T-cell (primary cell): ENCODE measurements around the gene RBM33. TPM values are rescaled to one million over a fixed set of nuclear protein-coding genes. Genes with fewer than 3 reads are reported as not detected.
A peak's percentile ranks its signal among the peaks of the same experiment; 100 is the strongest.

ENCODE experiments used
- ATAC-seq, 4 experiments: fragments of 200-7000 bp in 3 of 4; fragments of 150-1000 bp in 1 of 4; cut with Tn5 transposase; replicated peaks in 1 of 4; 1 replicate in 3 of 4; 2 replicates in 1 of 4; pipeline ENCODE4 v1.10.0; 2021; ENCODE audit warnings: moderate library complexity in 3 of 4, mild to moderate bottlenecking in 2 of 4, moderate number of reproducible peaks in 1 of 4
- CTCF ChIA-PET, 2 donors: fragments of 300-600 bp; sonication (Branson Sonifier 250); formaldehyde crosslinking; loops; one replicate each; lab custom pipeline; 2022; ENCODE audit warnings: antibody characterized with exemption in 2 of 2; lab: Charles Lee
- POLR2A ChIA-PET, 2 donors: fragments of 300-600 bp; sonication (Branson Sonifier 250); formaldehyde crosslinking; loops; one replicate each; lab custom pipeline; 2022; ENCODE audit warnings: antibody characterized with exemption in 2 of 2; lab: Charles Lee
- DNase-seq, 35 experiments: peaks; one replicate each; pipeline versions ENCODE4 v3.0.0 to v3.0.0-alpha.2; 2013 to 2023
- H3K27ac ChIP-seq: one replicate; pipeline ENCODE4 v1.5.1; 2013; ENCODE audit warnings: low read length
- H3K27me3 ChIP-seq, 2 experiments: replicated peaks in 1 of 2; 1 replicate in 1 of 2; 2 replicates in 1 of 2; pipeline versions ENCODE4 v1.6.1 to v1.7.0; 2013; ENCODE audit warnings: low read length in 1 of 2, mixed read lengths in 1 of 2; ENCODE audit not compliant: control insufficient read depth in 2 of 2, insufficient read depth in 2 of 2; ENCODE audit errors: extremely low read depth in 1 of 2
- H3K36me3 ChIP-seq, 2 donors: 1 replicate in 1 of 2; 2 replicates in 1 of 2; pipeline versions ENCODE4 v1.6.1 to v1.7.0; 2013; ENCODE audit warnings: low read length in 1 of 2; ENCODE audit not compliant: control insufficient read depth in 2 of 2, insufficient read depth in 1 of 2; ENCODE audit errors: extremely low read depth in 1 of 2
- H3K4me1 ChIP-seq, 2 experiments: 1 replicate in 1 of 2; 2 replicates in 1 of 2; pipeline versions ENCODE4 v1.6.1 to v1.7.0; 2013; ENCODE audit warnings: low read length in 2 of 2, mixed read lengths in 1 of 2; ENCODE audit not compliant: insufficient read depth in 2 of 2, control insufficient read depth in 1 of 2; ENCODE audit errors: extremely low read depth in 1 of 2
- H3K4me3 ChIP-seq, 2 donors: 1 replicate in 1 of 2; 2 replicates in 1 of 2; pipeline versions ENCODE4 v1.5.1 to v1.7.0; 2013; ENCODE audit warnings: mild to moderate bottlenecking in 2 of 2, low read length in 1 of 2, moderate library complexity in 1 of 2; ENCODE audit not compliant: control insufficient read depth in 1 of 2; ENCODE audit errors: extremely low read depth in 1 of 2
- H3K9me3 ChIP-seq: 2 replicates; pipeline ENCODE4 v1.7.0; 2013
- H3K27ac Mint-ChIP-seq, 2 donors: one replicate each; pipeline ENCODE4 v1.8.0; 2020 to 2021; ENCODE audit warnings: mild to moderate bottlenecking in 2 of 2, mixed read lengths in 2 of 2
- H3K27me3 Mint-ChIP-seq, 2 donors: one replicate each; pipeline ENCODE4 v1.8.0; 2021 to 2022; ENCODE audit warnings: mixed read lengths in 2 of 2
- H3K36me3 Mint-ChIP-seq: one replicate; pipeline ENCODE4 v1.8.0; 2021; ENCODE audit warnings: mixed read lengths
- H3K4me1 Mint-ChIP-seq, 3 donors: one replicate each; pipeline ENCODE4 v1.8.0; 2020 to 2022; ENCODE audit warnings: mixed read lengths in 3 of 3, mild to moderate bottlenecking in 1 of 3
- H3K4me3 Mint-ChIP-seq, 3 donors: one replicate each; pipeline ENCODE4 v1.8.0; 2020 to 2022; ENCODE audit warnings: mild to moderate bottlenecking in 3 of 3, mixed read lengths in 3 of 3, moderate library complexity in 3 of 3
- H3K9me3 Mint-ChIP-seq, 3 donors: one replicate each; pipeline ENCODE4 v1.8.0; 2020 to 2022; ENCODE audit warnings: mixed read lengths in 3 of 3
- WGBS: methylation state at CpG from one replicate; pipeline ENCODE4 v1.1.5; 2013; ENCODE audit warnings: missing lambda C conversion rate; ENCODE audit not compliant: insufficient coverage; 5-methylcytosine and 5-hydroxymethylcytosine counted together
- total RNA-seq, 35 experiments: library from RNA in 6 of 35; stranded (reverse) in 6 of 35; fragments of 120-200 nt in 1 of 35; gene quantifications; one replicate each; pipeline versions ENCODE4 v1.2.1 to v1.2.4 and lab custom pipeline; 2013 to 2026

Gene RBM33
- total RNA-seq, 5 donors from 2014 or later (not counting 1 experiment from before 2014, with no cell fraction given), result 157 to 180 (median 170) TPM

GRCh38 chr7:155750255-155751125 is 106.0 kb downstream of the RBM33 start:
- ChIA-PET CTCF (interaction anchor here in 1 of 2 donors (0.6 kb wide), 1 partner anchor 1638 kb away, joined by 3 read pairs; no protein-coding TSS in a partner anchor), POLR2A (no interaction called here)
- no peak overlapping the region for H3K27ac Mint-ChIP-seq
- peaks cover 31% of the 10 kb centered on the region for H3K36me3 Mint-ChIP-seq
- H3K9me3 Mint-ChIP-seq, result no peaks in the 10 kb centered on the region
- no peaks in the 10 kb centered on the region for H3K27me3 Mint-ChIP-seq
- no peak overlapping the region for H3K27ac ChIP-seq
- H3K9me3 ChIP-seq, result no peaks in the 10 kb centered on the region
- DNase-seq (no peak), ATAC-seq (no peak)
- no peak overlapping the region for H3K4me3 Mint-ChIP-seq
- H3K4me1 ChIP-seq, result peaks cover 11 to 20% of the 10 kb centered on the region in 2 experiments
- no CpG with 5 or more reads among the region's 5 CpGs for WGBS
- H3K4me3 ChIP-seq, result no peak overlapping the region
- no peaks in the 10 kb centered on the region for H3K27me3 ChIP-seq
- peaks cover 72 to 87% (median 83%) of the 10 kb centered on the region in 3 donors for H3K4me1 Mint-ChIP-seq
- H3K36me3 ChIP-seq, result peaks cover 0 to 40% of the 10 kb centered on the region in 2 donors

- ATAC-seq (no peak), DNase-seq (no peak)
- Mint-ChIP-seq H3K4me3 (no peak overlapping the region), H3K9me3 (no peaks in the 10 kb centered on the region), H3K4me1 (peaks cover 74 to 86% (median 84%) of the 10 kb centered on the region in 3 donors), H3K36me3 (peaks cover 30% of the 10 kb centered on the region), H3K27ac (peak overlapping the region in 1 of 2 donors; percentile 59), H3K27me3 (no peaks in the 10 kb centered on the region)
- Histone ChIP-seq H3K4me3 (no peak overlapping the region), H3K27ac (no peak overlapping the region), H3K36me3 (peaks cover 0 to 31% of the 10 kb centered on the region in 2 donors), H3K4me1 (peaks cover 11 to 20% of the 10 kb centered on the region in 2 experiments), H3K27me3 (no peaks in the 10 kb centered on the region), H3K9me3 (no peaks in the 10 kb centered on the region)
- ChIA-PET POLR2A (no interaction called here), CTCF (no interaction called here)
- 24% methylated on average over 2 of the region's 4 CpGs for WGBS
These were observed 106.9 kb downstream of the RBM33 start for GRCh38 chr7:155751409-155751808.

- Histone ChIP-seq H3K9me3 (no peaks in the 10 kb centered on the region), H3K36me3 (peaks cover 0 to 18% of the 10 kb centered on the region in 2 donors), H3K4me1 (peaks cover 11 to 20% of the 10 kb centered on the region in 2 experiments), H3K4me3 (no peak overlapping the region), H3K27me3 (no peaks in the 10 kb centered on the region), H3K27ac (no peak overlapping the region)
- H3K4me1 Mint-ChIP-seq, result peaks cover 72 to 84% (median 81%) of the 10 kb centered on the region in 3 donors
- CTCF ChIA-PET, result no interaction called here
- H3K36me3 Mint-ChIP-seq, result peaks cover 29% of the 10 kb centered on the region
- DNase-seq (no peak), ATAC-seq (peak in 1 of 4 experiments; percentile 37)
- 81% methylated on average over 6 of the region's 9 CpGs for WGBS
- no peaks in the 10 kb centered on the region for H3K9me3 Mint-ChIP-seq
- H3K4me3 Mint-ChIP-seq, result peak overlapping the region in 1 of 3 donors; percentile 45
- peak overlapping the region; percentile 54 to 70 for H3K27ac Mint-ChIP-seq
- no peaks in the 10 kb centered on the region for H3K27me3 Mint-ChIP-seq
- POLR2A ChIA-PET, result no interaction called here
These were observed 108.4 kb downstream of the RBM33 start for GRCh38 chr7:155752756-155753445.

- Histone ChIP-seq H3K36me3 (peaks cover 0 to 12% of the 10 kb centered on the region in 2 donors), H3K4me3 (no peak overlapping the region), H3K9me3 (no peaks in the 10 kb centered on the region), H3K27ac (no peak overlapping the region), H3K27me3 (no peaks in the 10 kb centered on the region), H3K4me1 (peaks cover 11 to 20% of the 10 kb centered on the region in 2 experiments)
- Mint-ChIP-seq H3K27me3 (no peaks in the 10 kb centered on the region), H3K4me3 (peak overlapping the region in 1 of 3 donors; percentile 45), H3K27ac (peak overlapping the region; percentile 54 to 70), H3K4me1 (peaks cover 66 to 78% (median 78%) of the 10 kb centered on the region in 3 donors), H3K9me3 (no peaks in the 10 kb centered on the region), H3K36me3 (peaks cover 26% of the 10 kb centered on the region)
- CTCF ChIA-PET, result no interaction called here
- POLR2A ChIA-PET, result no interaction called here
- no peak for ATAC-seq
- 90% methylated on average over 9 of the region's 10 CpGs for WGBS
- no peak for DNase-seq
These were observed 109.0 kb downstream of the RBM33 start for GRCh38 chr7:155753446-155753965.

GRCh38 chr7:155754165-155754564 is 109.7 kb downstream of the RBM33 start:
- Histone ChIP-seq H3K9me3 (no peaks in the 10 kb centered on the region), H3K27ac (no peak overlapping the region), H3K4me1 (peaks cover 11 to 20% of the 10 kb centered on the region in 2 experiments), H3K27me3 (no peaks in the 10 kb centered on the region), H3K4me3 (no peak overlapping the region), H3K36me3 (peaks cover 0 to 6% of the 10 kb centered on the region in 2 donors)
- ChIA-PET POLR2A (no interaction called here), CTCF (no interaction called here)
- H3K4me3 Mint-ChIP-seq, result no peak overlapping the region
- H3K36me3 Mint-ChIP-seq, result peaks cover 26% of the 10 kb centered on the region
- peak overlapping the region; percentile 39 to 54 for H3K27ac Mint-ChIP-seq
- no peaks in the 10 kb centered on the region for H3K9me3 Mint-ChIP-seq
- DNase-seq, result no peak
- no peaks in the 10 kb centered on the region for H3K27me3 Mint-ChIP-seq
- H3K4me1 Mint-ChIP-seq, result peaks cover 61 to 76% (median 73%) of the 10 kb centered on the region in 3 donors
- ATAC-seq, result no peak

GRCh38 chr7:155755026-155755425 is 110.6 kb downstream of the RBM33 start:
- no peak overlapping the region for H3K4me3 Mint-ChIP-seq
- no peaks in the 10 kb centered on the region for H3K9me3 Mint-ChIP-seq
- no peak overlapping the region for H3K27ac ChIP-seq
- DNase-seq (no peak), ATAC-seq (no peak)
- peaks cover 57 to 72% (median 69%) of the 10 kb centered on the region in 3 donors for H3K4me1 Mint-ChIP-seq
- H3K4me3 ChIP-seq, result no peak overlapping the region
- no peaks in the 10 kb centered on the region for H3K27me3 Mint-ChIP-seq
- H3K36me3 Mint-ChIP-seq, result peaks cover 31% of the 10 kb centered on the region
- peaks cover 11 to 20% of the 10 kb centered on the region in 2 experiments for H3K4me1 ChIP-seq
- peak overlapping the region; percentile 39 to 47 for H3K27ac Mint-ChIP-seq
- peaks cover 0 to 5% of the 10 kb centered on the region in 2 donors for H3K36me3 ChIP-seq
- no peaks in the 10 kb centered on the region for H3K9me3 ChIP-seq
- WGBS, result no CpG with 5 or more reads among the region's 3 CpGs
- H3K27me3 ChIP-seq, result no peaks in the 10 kb centered on the region
- ChIA-PET POLR2A (no interaction called here), CTCF (no interaction called here)
